IMR-90 (cell line): Measurements from ENCODE around the gene SIGLEC12. TPM values are rescaled to one million over a fixed set of nuclear protein-coding genes. Genes with fewer than 3 reads are reported as not detected.

Experiments
- ATAC-seq: fragments of 200-7000 bp; cut with Tn5 transposase; 2 replicates; pipeline ENCODE4 v1.9.1; 2020; ENCODE audit warnings: low read depth, mild to moderate bottlenecking, moderate library complexity
- BruUV-seq: library from RNA; stranded (reverse); fragments of 400-500 nt; replicated peaks from 2 replicates; lab custom pipeline; 2021; lab: Mats Ljungman, UMichigan
- CTCF ChIA-PET: fragments of 300-600 bp; formaldehyde crosslinking; extraction: SDS; loops from one replicate; lab custom pipeline; 2021; ENCODE audit warnings: antibody characterized with exemption; lab: Yijun Ruan, JAX
- POLR2A ChIA-PET: fragments of 300-600 bp; sonication (Branson Sonifier 250); formaldehyde crosslinking; loops from one replicate; lab custom pipeline; 2022; ENCODE audit warnings: antibody characterized with exemption; ENCODE audit not compliant: unreplicated experiment; lab: Charles Lee
- DNase-seq: peaks from one replicate; pipeline ENCODE4 v3.0.0; 2013
- H2AFZ ChIP-seq: replicated peaks from 2 replicates; pipeline ENCODE3; 2013; ENCODE audit warnings: low read length, mild to moderate bottlenecking; ENCODE audit not compliant: poor library complexity
- H2AK5ac ChIP-seq: 2 replicates; pipeline ENCODE4 v1.6.1; 2013; ENCODE audit warnings: low read depth, low read length, inconsistent platforms
- H2AK9ac ChIP-seq: replicated peaks from 2 replicates; pipeline ENCODE3; 2013; ENCODE audit warnings: mild to moderate bottlenecking, low read depth, low read length, moderate library complexity; ENCODE audit not compliant: poor library complexity
- H2BK120ac ChIP-seq: 2 replicates; pipeline ENCODE4 v1.6.1; 2013; ENCODE audit warnings: low read depth, low read length, inconsistent platforms
- H2BK15ac ChIP-seq: 3 replicates; pipeline ENCODE4 v1.6.1; 2013; ENCODE audit warnings: low read depth, low read length, inconsistent platforms
- H2BK20ac ChIP-seq: 2 replicates; pipeline ENCODE4 v1.6.1; 2013; ENCODE audit warnings: low read depth, mild to moderate bottlenecking, inconsistent platforms, low read length, moderate library complexity
- H2BK5ac ChIP-seq: 2 replicates; pipeline ENCODE4 v1.6.1; 2013; ENCODE audit warnings: mild to moderate bottlenecking, low read depth, low read length, inconsistent platforms; ENCODE audit not compliant: poor library complexity, severe bottlenecking
- H3K14ac ChIP-seq: replicated peaks from 2 replicates; pipeline ENCODE4 v1.6.1; 2013; ENCODE audit warnings: low read depth, low read length, inconsistent platforms
- H3K18ac ChIP-seq: 2 replicates; pipeline ENCODE4 v1.6.1; 2013; ENCODE audit warnings: low read depth, low read length, control low read depth
- H3K23ac ChIP-seq: 2 replicates; pipeline ENCODE4 v1.6.1; 2013; ENCODE audit warnings: low read depth, low read length, inconsistent platforms
- H3K27ac ChIP-seq: 2 replicates; pipeline ENCODE4 v1.5.1; 2013; ENCODE audit warnings: mild to moderate bottlenecking, control low read depth, low read length; ENCODE audit not compliant: insufficient read depth
- H3K27me3 ChIP-seq: 2 replicates; pipeline ENCODE4 v1.6.1; 2013; ENCODE audit warnings: low read length; ENCODE audit not compliant: control insufficient read depth, insufficient read depth
- H3K36me3 ChIP-seq: 2 replicates; pipeline ENCODE4 v1.6.1; 2013; ENCODE audit warnings: low read length, mixed read lengths; ENCODE audit not compliant: control insufficient read depth, insufficient read depth
- H3K4ac ChIP-seq: 2 replicates; pipeline ENCODE4 v1.6.1; 2013; ENCODE audit warnings: low read depth, low read length, inconsistent platforms
- H3K4me1 ChIP-seq: 2 replicates; pipeline ENCODE4 v1.6.1; 2013; ENCODE audit warnings: low read length, mixed read lengths; ENCODE audit not compliant: control insufficient read depth, insufficient read depth
- H3K4me2 ChIP-seq: 2 replicates; pipeline ENCODE4 v1.6.1; 2013; ENCODE audit warnings: low read depth, mild to moderate bottlenecking, control low read depth, low read length, moderate library complexity
- H3K4me3 ChIP-seq: 2 replicates; pipeline ENCODE4 v1.5.1; 2013; ENCODE audit warnings: low read depth, mild to moderate bottlenecking, control low read depth, low read length, moderate library complexity; ENCODE audit not compliant: insufficient read depth
- H3K56ac ChIP-seq: 2 replicates; pipeline ENCODE4 v1.6.1; 2013; ENCODE audit warnings: low read length, inconsistent platforms; ENCODE audit not compliant: insufficient read depth; ENCODE audit errors: extremely low read depth
- H3K79me1 ChIP-seq, 2 experiments: 2 replicates each; pipeline ENCODE4 v1.6.1; 2013; ENCODE audit warnings: low read length in 2 of 2, inconsistent platforms in 1 of 2, low read depth in 1 of 2
- H3K9ac ChIP-seq: 2 replicates; pipeline ENCODE4 v1.6.1; 2013; ENCODE audit warnings: low read depth, low read length, control low read depth
- H3K9me1 ChIP-seq: 2 replicates; pipeline ENCODE4 v1.6.1; 2013; ENCODE audit warnings: low read length, inconsistent platforms; ENCODE audit not compliant: insufficient read depth
- H3K9me3 ChIP-seq: 2 replicates; pipeline ENCODE4 v1.6.1; 2013; ENCODE audit warnings: low read length; ENCODE audit not compliant: control insufficient read depth, insufficient read depth
- H4K20me1 ChIP-seq: 2 replicates; pipeline ENCODE4 v1.6.1; 2013; ENCODE audit warnings: low read length, inconsistent platforms; ENCODE audit not compliant: insufficient read depth
- H4K5ac ChIP-seq: 2 replicates; pipeline ENCODE4 v1.6.1; 2013; ENCODE audit warnings: mild to moderate bottlenecking, low read depth, low read length, control low read depth
- H4K8ac ChIP-seq, 2 experiments: 2 replicates each; pipeline ENCODE4 v1.6.1; 2013; ENCODE audit warnings: low read depth in 2 of 2, low read length in 2 of 2, control low read depth in 1 of 2, inconsistent platforms in 1 of 2
- H4K91ac ChIP-seq: 2 replicates; pipeline ENCODE4 v1.6.1; 2013; ENCODE audit warnings: low read depth, low read length, inconsistent platforms; ENCODE audit not compliant: insufficient read depth
- BHLHE40 ChIP-seq: fragments of 150-350 bp; IDR thresholded peaks from 2 replicates; pipeline ENCODE4 v1.6.1; 2016; ENCODE audit warnings: mild to moderate bottlenecking, low read depth, low read length
- CHD1 ChIP-seq: IDR thresholded peaks from 2 replicates; pipeline ENCODE4 v1.6.1; 2012; ENCODE audit warnings: low read depth, low read length, improper control_type of control experiment
- ELK1 ChIP-seq: fragments of 150-350 bp; IDR thresholded peaks from 2 replicates; pipeline ENCODE4 v1.6.1; 2016; ENCODE audit warnings: low read depth, mild to moderate bottlenecking, low read length, moderate library complexity, borderline replicate concordance
- MAZ ChIP-seq: IDR thresholded peaks from 2 replicates; pipeline ENCODE4 v1.6.1; 2012; ENCODE audit warnings: low read depth, mild to moderate bottlenecking, low read length, improper control_type of control experiment, moderate library complexity, borderline replicate concordance
- MXI1 ChIP-seq: IDR thresholded peaks from 2 replicates; pipeline ENCODE4 v1.6.1; 2012; ENCODE audit warnings: low read depth, mild to moderate bottlenecking, low read length, moderate library complexity, borderline replicate concordance
- NFE2L2 ChIP-seq: fragments of 150-350 bp; IDR thresholded peaks from 2 replicates; pipeline ENCODE4 v1.6.1; 2016; ENCODE audit warnings: low read depth, mild to moderate bottlenecking, low read length
- POLR2A ChIP-seq: IDR thresholded peaks from 2 replicates; pipeline ENCODE4 v1.6.1; 2012; ENCODE audit warnings: mild to moderate bottlenecking, low read depth, low read length
- RAD21 ChIP-seq: IDR thresholded peaks from 2 replicates; pipeline ENCODE4 v1.6.1; 2012; ENCODE audit warnings: low read length, improper control_type of control experiment
- RCOR1 ChIP-seq: IDR thresholded peaks from 2 replicates; pipeline ENCODE4 v1.6.1; 2012; ENCODE audit warnings: mild to moderate bottlenecking, low read length, improper control_type of control experiment; ENCODE audit not compliant: insufficient replicate concordance
- RFX5 ChIP-seq: IDR thresholded peaks from 2 replicates; pipeline ENCODE4 v1.8.0; 2012; ENCODE audit warnings: low read depth, mild to moderate bottlenecking, low read length, moderate library complexity
- SMC3 ChIP-seq: fragments of 150-350 bp; IDR thresholded peaks from 2 replicates; pipeline ENCODE4 v1.6.1; 2016; ENCODE audit warnings: low read depth, mild to moderate bottlenecking, antibody characterized with exemption, low read length, moderate library complexity
- USF2 ChIP-seq: fragments of 150-350 bp; IDR thresholded peaks from 2 replicates; pipeline ENCODE4 v1.6.1; 2017; ENCODE audit warnings: mild to moderate bottlenecking, antibody characterized with exemption, low read length, low read depth
- WGBS, 2 experiments: methylation state at CpG; one replicate each; pipeline versions ENCODE4 v1.1.5 to v1.1.7; 2013; ENCODE audit warnings: missing lambda C conversion rate in 2 of 2; ENCODE audit not compliant: insufficient read length in 1 of 2; ENCODE audit errors: extremely low coverage in 2 of 2; 5-methylcytosine and 5-hydroxymethylcytosine counted together
- dilution Hi-C: fragments of 300-500 bp; cut with HindIII; formaldehyde crosslinking; loops from one replicate; pipeline ENCODE4 v1.14.3; 2018; ENCODE audit warnings: low sequenced_read_pairs; ENCODE audit not compliant: unreplicated experiment
- in situ Hi-C: fragments of 300-500 bp; cut with MboI; formaldehyde crosslinking; loops from 3 replicates; pipeline ENCODE4 v1.14.3; 2019; ENCODE audit warnings: low sequenced_read_pairs, inconsistent platforms, mixed read lengths
- intact Hi-C: fragments of 100-400 bp; cut with micrococcal nuclease; formaldehyde crosslinking; loops from 2 replicates; pipeline ENCODE4 v1.10.0; 2022
- polyA plus RNA-seq, 3 experiments: library from polyadenylated mRNA; depleted of rRNA; stranded (reverse); fragments of >200 nt; gene quantifications; 2 replicates each; pipeline ENCODE4 v1.2.3, GENCODE V29; 2012; ENCODE audit warnings: low replicate concordance in 1 of 3
- total RNA-seq: library from RNA; depleted of rRNA; stranded (reverse); fragments of >200 nt; gene quantifications from 2 replicates; pipeline ENCODE4 v1.2.3, GENCODE V29; 2012

The SIGLEC12 gene
- total and polyA plus RNA-seq, 2 of the 4 experiments (the other 2 are of a cell fraction): not detected

- H3K9ac ChIP-seq: no peak overlapping the region
- no peak overlapping the region for H3K56ac ChIP-seq
- H2AK9ac ChIP-seq: no peak overlapping the region
- no peaks in the 10 kb centered on the region for H3K4me1 ChIP-seq
- no peak overlapping the region for H3K18ac ChIP-seq
- dilution Hi-C loops: no loop called here
- no peak overlapping the region for H4K8ac ChIP-seq
- ATAC-seq: no peak
- no peak overlapping the region for H2BK20ac ChIP-seq
- no peaks in the 10 kb centered on the region for H3K27me3 ChIP-seq
- no peak overlapping the region for H2AFZ ChIP-seq
- no peak overlapping the region for H2BK120ac ChIP-seq
- no peak overlapping the region for H3K4me3 ChIP-seq
- WGBS, 2 experiments: no CpG with 5 or more reads among the region's 10 CpGs
- H2AK5ac ChIP-seq: no peak overlapping the region
- no peaks in the 10 kb centered on the region for H4K20me1 ChIP-seq
- H3K9me3 ChIP-seq: no peaks in the 10 kb centered on the region
- H3K4me2 ChIP-seq: no peak overlapping the region
- no peak overlapping the region for H3K14ac ChIP-seq
- H3K79me1 ChIP-seq: no peaks in the 10 kb centered on the region
- in situ Hi-C loops: no loop called here
- ChIA-PET CTCF (interaction anchor here (0.6 kb wide), 1 partner anchor 104 kb away, joined by 9 read pairs; no protein-coding TSS in a partner anchor), POLR2A (no interaction called here)
- no peak for DNase-seq
- no peak overlapping the region for H2BK5ac ChIP-seq
- H3K36me3 ChIP-seq: no peaks in the 10 kb centered on the region
- H3K27ac ChIP-seq: no peak overlapping the region
- no peaks in the 10 kb centered on the region for H3K9me1 ChIP-seq
- no peak overlapping the region for H4K5ac ChIP-seq
- H4K91ac ChIP-seq: no peak overlapping the region
- H2BK15ac ChIP-seq: no peak overlapping the region
- no peak overlapping the region for H3K4ac ChIP-seq
- intact Hi-C loops: no loop called here
- no peak overlapping the region for H3K23ac ChIP-seq
- no peak for TF ChIP-seq RAD21
- no peak for TF ChIP-seq BHLHE40
- no peak for TF ChIP-seq POLR2A
- TF ChIP-seq MAZ: no peak
- TF ChIP-seq NFE2L2: no peak
- no peak for TF ChIP-seq SMC3
- no peak for TF ChIP-seq RFX5
- TF ChIP-seq MXI1: no peak
- TF ChIP-seq ELK1: no peak
- no peak for TF ChIP-seq USF2
- no peak for TF ChIP-seq RCOR1
- no peak for TF ChIP-seq CHD1
- BruUV-seq: no TSS peak
These were observed 40.1 kb upstream of the SIGLEC12 start for GRCh38 chr19:51541458-51542357.
